Neutrophil (primary cell): ENCODE data around the gene NUBP2.
"Not testable (repeated sequence)": the region's sequence is repeated elsewhere in the genome, so short reads cannot be mapped to it uniquely, and the experiment has no call there.

ENCODE experiments used
- H3K27ac ChIP-seq: fragments of 200-600 bp; sonication (generic); 2 replicates; pipeline ENCODE4 v1.5.1; 2016; ENCODE audit warnings: mild to moderate bottlenecking, moderate library complexity
- H3K27me3 ChIP-seq: fragments of 200-600 bp; sonication (generic); 2 replicates; pipeline ENCODE4 v1.6.0; 2016; ENCODE audit warnings: mild to moderate bottlenecking
- H3K36me3 ChIP-seq: fragments of 200-600 bp; sonication (generic); 2 replicates; pipeline ENCODE4 v1.5.1; 2017
- H3K4me1 ChIP-seq, 2 experiments: fragments of 200-600 bp in 1 of 2; sonication (generic) in 1 of 2; 1 replicate in 1 of 2; 2 replicates in 1 of 2; pipeline versions ENCODE4 v1.5.1 to v1.6.1; 2013 to 2016; ENCODE audit warnings: low read depth in 1 of 2, low read length in 1 of 2, mild to moderate bottlenecking in 1 of 2, moderate library complexity in 1 of 2; ENCODE audit not compliant: control insufficient read depth in 1 of 2, insufficient read depth in 1 of 2
- H3K4me3 ChIP-seq, 2 experiments: fragments of 200-600 bp in 1 of 2; sonication (generic) in 1 of 2; 1 replicate in 1 of 2; 2 replicates in 1 of 2; pipeline ENCODE4 v1.5.1; 2013 to 2016; ENCODE audit warnings: low read depth in 1 of 2, low read length in 1 of 2, mild to moderate bottlenecking in 1 of 2, moderate library complexity in 1 of 2
- H3K9me3 ChIP-seq: fragments of 200-600 bp; sonication (generic); 2 replicates; pipeline ENCODE4 v1.5.1; 2016
- TF ChIP-seq, protein P1 (sequence below): fragments of 200-600 bp; sonication (generic); IDR thresholded peaks from 2 replicates; pipeline ENCODE4 v1.5.1; 2016; ENCODE audit warnings: antibody characterized with exemption

Gene NUBP2

DNA sequence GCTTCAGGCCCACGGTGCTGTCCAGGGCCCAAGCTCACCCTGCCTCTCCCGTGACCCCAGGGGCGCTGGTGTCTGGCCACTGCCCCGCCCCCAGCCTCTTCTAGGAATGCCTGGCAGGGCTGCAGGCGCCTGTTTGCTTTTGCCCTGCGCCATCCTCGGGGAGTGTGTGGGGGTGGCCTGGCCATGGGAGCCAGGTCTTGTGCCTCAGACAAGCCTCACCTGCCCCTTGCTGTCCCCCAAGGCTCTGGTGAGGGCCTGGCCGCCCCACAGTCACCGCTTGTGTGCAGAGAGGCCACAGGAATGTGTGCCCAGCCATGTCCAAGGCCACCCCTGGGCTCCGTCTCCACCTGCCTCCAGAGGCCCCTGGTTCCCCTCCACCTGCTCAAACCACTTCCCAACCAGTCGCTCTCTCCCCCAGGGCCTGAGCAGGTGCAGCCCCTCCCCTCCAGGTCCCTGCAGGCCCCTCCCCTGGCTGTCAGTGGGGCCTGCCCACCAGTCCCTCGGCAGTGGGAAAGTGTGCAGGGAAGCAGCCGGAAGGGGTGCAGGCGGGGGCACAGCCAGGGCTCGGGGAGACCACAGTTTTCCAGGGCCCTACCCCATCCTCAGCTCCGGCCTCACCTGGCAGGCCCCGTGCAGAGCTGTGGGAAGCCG lies 11.6 kb downstream of the NUBP2 start:
- H3K9me3 ChIP-seq = no peaks in the 10 kb centered on the region
- no peak overlapping the region for H3K4me3 ChIP-seq
- peaks cover 28% of the 10 kb centered on the region for H3K36me3 ChIP-seq
- no peaks in the 10 kb centered on the region for H3K27me3 ChIP-seq
- TF ChIP-seq, protein P1, sequence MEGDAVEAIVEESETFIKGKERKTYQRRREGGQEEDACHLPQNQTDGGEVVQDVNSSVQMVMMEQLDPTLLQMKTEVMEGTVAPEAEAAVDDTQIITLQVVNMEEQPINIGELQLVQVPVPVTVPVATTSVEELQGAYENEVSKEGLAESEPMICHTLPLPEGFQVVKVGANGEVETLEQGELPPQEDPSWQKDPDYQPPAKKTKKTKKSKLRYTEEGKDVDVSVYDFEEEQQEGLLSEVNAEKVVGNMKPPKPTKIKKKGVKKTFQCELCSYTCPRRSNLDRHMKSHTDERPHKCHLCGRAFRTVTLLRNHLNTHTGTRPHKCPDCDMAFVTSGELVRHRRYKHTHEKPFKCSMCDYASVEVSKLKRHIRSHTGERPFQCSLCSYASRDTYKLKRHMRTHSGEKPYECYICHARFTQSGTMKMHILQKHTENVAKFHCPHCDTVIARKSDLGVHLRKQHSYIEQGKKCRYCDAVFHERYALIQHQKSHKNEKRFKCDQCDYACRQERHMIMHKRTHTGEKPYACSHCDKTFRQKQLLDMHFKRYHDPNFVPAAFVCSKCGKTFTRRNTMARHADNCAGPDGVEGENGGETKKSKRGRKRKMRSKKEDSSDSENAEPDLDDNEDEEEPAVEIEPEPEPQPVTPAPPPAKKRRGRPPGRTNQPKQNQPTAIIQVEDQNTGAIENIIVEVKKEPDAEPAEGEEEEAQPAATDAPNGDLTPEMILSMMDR = no peak
- H3K4me1 ChIP-seq = no peaks in the 10 kb centered on the region
- H3K27ac ChIP-seq = no peak overlapping the region

GRCh38 chr16:1794908-1795666 lies 12.3 kb downstream of the NUBP2 start:
- TF ChIP-seq, protein P1 = no peak
- Histone ChIP-seq H3K4me1 (no peaks in the 10 kb centered on the region), H3K36me3 (peaks cover 23% of the 10 kb centered on the region), H3K27me3 (no peaks in the 10 kb centered on the region), H3K27ac (no peak overlapping the region), H3K9me3 (no peaks in the 10 kb centered on the region), H3K4me3 (no peak overlapping the region)

DNA sequence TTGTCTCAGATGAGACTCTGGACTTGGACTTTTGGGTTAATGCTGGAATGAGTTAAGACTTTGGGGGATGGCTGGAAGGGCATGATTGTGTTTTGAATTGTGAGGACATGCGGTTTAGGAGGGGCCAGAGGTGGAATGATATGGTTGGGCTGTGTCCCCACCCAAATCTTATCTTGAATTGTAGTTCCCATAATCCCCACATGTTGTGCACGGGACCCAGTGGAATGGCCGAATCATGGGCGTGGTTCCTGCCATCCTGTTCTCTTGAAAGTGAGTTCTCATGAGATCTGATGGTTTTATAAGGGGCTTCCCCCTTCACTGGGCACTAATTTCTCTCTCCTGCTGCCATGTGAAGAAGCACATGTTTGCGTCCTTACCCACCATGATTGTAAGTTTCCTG lies 16.5 kb downstream of the NUBP2 start:
- not testable (repeated sequence) for H3K36me3 ChIP-seq, H3K4me1 ChIP-seq, H3K27me3 ChIP-seq, H3K27ac ChIP-seq, H3K9me3 ChIP-seq, H3K4me3 ChIP-seq

DNA sequence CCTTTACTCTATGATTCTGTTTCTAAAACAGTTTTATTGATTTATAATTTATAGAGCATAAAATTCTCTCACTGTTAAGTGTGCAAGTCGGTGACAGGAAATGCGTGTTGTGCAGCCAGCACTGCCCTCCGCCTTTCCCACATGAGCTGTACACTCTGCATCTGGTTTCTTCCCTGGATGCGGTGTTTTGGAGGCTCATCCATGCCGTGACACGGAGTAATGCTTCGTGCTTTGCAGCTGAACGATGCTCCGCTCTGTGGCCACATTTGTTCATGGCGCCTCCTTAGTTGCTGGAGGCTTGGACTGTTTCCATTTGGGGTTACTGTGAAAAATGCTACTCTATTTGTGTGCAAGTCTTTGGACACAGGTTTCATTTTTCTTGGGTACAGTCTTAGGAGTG lies 17.9 kb downstream of the NUBP2 start:
- no peak overlapping the region for H3K27ac ChIP-seq
- TF ChIP-seq, protein P1 = no peak
- H3K4me3 ChIP-seq = no peak overlapping the region
- no peaks in the 10 kb centered on the region for H3K4me1 ChIP-seq
- no peaks in the 10 kb centered on the region for H3K27me3 ChIP-seq
- peaks cover 5% of the 10 kb centered on the region for H3K36me3 ChIP-seq
- H3K9me3 ChIP-seq = no peaks in the 10 kb centered on the region

DNA sequence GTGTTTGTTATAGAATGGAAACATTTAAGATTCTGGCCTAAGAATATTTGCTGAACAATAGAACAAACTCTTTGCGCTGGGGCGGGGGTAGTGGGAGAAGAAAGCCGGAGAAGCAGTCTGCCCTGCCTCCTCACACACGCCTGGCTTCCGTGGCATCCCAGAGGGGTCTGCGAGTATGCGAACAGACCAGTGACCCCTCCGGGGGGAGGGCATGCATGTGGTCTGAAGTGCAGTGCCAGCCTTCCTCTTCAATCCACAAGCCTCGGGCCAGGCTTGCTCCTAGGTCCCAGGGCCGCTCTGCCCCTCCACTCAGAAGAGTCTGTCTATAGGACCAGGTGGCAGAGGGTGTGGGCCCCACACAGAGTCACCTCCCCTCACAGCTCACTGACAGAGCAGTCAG lies 24.9 kb downstream of the NUBP2 start:
- H3K4me3 ChIP-seq = no peak overlapping the region
- no peaks in the 10 kb centered on the region for H3K27me3 ChIP-seq
- no peaks in the 10 kb centered on the region for H3K4me1 ChIP-seq
- H3K9me3 ChIP-seq = no peaks in the 10 kb centered on the region
- TF ChIP-seq, protein P1 = no peak
- no peak overlapping the region for H3K27ac ChIP-seq
- peaks cover 47% of the 10 kb centered on the region for H3K36me3 ChIP-seq

DNA sequence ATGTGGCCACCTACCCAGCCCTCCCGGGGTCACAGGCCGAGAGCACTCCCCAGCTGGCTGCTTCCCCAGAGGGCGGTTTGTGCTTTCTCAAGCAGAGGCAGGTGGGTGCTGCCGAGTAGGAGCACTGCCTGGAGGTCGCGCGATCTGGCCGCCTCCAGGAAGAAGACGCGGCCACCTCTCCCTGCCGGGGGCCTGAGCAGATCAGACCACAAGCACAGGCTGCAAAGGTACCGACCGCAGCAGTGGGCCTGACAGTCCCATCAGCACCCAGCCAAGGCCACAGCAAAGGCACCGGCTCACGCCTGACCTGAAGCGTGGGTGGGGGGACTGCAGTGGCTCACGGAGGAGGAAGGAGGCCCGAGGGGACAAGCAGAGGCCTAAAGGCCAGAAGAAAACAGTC lies 25.9 kb downstream of the NUBP2 start:
- Histone ChIP-seq H3K4me3 (no peak overlapping the region), H3K9me3 (no peaks in the 10 kb centered on the region), H3K27ac (no peak overlapping the region), H3K27me3 (no peaks in the 10 kb centered on the region), H3K36me3 (peaks cover 57% of the 10 kb centered on the region), H3K4me1 (no peaks in the 10 kb centered on the region)
- TF ChIP-seq, protein P1 = no peak
